SK-N-MC (cell line): ENCODE measurements around the gene CLP1.

Source experiments
- EZH2 ChIP-seq: fragments of 200-600 bp; sonication (generic); IDR thresholded peaks from one replicate; pipeline ENCODE4 v1.6.1; 2017; ENCODE audit warnings: antibody characterized with exemption
- FOXP2 ChIP-seq: optimal IDR thresholded peaks from 2 replicates; pipeline ENCODE3; 2011; ENCODE audit warnings: mild to moderate bottlenecking, moderate library complexity; ENCODE audit not compliant: insufficient read depth; ENCODE audit errors: extremely low read length, control extremely low read depth
- POLR2AphosphoS5 ChIP-seq: IDR thresholded peaks from 2 replicates; pipeline ENCODE4 v1.6.1; 2012; ENCODE audit warnings: mild to moderate bottlenecking, low read depth, low read length, borderline replicate concordance

DNA sequence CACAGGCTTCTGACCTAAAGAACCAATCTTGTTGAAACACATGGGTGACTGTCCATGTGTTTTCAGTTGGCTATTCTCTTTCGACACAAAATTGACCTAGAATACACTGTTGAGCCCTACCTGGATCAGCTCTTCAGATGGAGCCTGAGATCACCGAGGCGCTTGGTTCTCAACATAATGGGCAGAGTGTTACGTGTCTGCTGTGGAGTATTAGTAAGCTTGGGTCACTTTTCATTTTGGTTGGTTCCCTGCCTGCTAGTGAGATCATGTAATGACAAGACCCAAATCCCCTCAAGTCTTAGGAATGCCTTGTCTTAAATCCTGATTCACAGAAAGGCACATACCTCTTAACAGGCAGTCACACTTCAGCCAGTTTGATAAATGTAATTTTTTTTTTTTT lies 45.8 kb downstream of the CLP1 start:
- TF ChIP-seq POLR2AphosphoS5 (no peak), EZH2 (no peak), FOXP2 (no peak)
